GM18867 (cell line): ENCODE data around the gene C11orf91.

Experiments
- ATAC-seq: cut with Tn5 transposase; IDR thresholded peaks from one replicate; pipeline ENCODE4 v1.9.1; 2021; ENCODE audit warnings: mild to moderate bottlenecking, moderate library complexity; ENCODE audit not compliant: unreplicated experiment

Gene C11orf91

GRCh38 chr11:33651990-33652389 is 48.6 kb downstream of the C11orf91 start:
- ATAC-seq = no peak

DNA sequence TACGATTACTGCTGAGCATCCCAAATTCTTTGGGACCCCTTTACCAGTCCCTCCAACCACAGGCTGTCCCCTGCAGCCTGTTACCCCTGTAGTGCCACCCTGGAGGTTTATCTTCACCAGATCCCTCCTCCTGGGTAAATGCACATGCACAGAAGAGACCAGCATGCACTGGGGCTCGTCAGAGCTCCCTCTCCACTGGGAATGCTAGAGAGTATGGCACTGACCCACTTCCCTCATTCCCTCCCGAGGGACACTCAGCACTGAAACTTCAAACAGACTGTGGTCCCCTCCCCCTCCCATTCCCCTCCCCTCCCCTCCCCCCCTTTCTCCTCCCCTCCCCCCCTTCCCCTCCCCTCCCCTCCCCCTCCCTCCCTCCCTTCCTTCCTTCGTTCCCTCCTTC is 49.1 kb downstream of the C11orf91 start:
- no peak for ATAC-seq

GRCh38 chr11:33649944-33650343 is 50.7 kb downstream of the C11orf91 start:
- no peak for ATAC-seq
